DOHH2 (cell line): ENCODE results near the gene MDFIC2.

Experiments
- CTCF ChIP-seq: fragments of 200-600 bp; sonication (generic); IDR thresholded peaks from one replicate; pipeline ENCODE4 v1.5.1; 2014; ENCODE audit warnings: antibody characterized with exemption, mild to moderate bottlenecking, low read depth, low read length; ENCODE audit not compliant: poor library complexity, severe bottlenecking
- EZH2phosphoT487 ChIP-seq: fragments of 200-600 bp; sonication (generic); IDR thresholded peaks from 2 replicates; pipeline ENCODE4 v1.6.1; 2017; ENCODE audit warnings: borderline replicate concordance, mild to moderate bottlenecking, antibody characterized with exemption, low read length, moderate library complexity, mixed read lengths

- TF ChIP-seq CTCF (no peak), EZH2phosphoT487 (no peak)
Observed at GRCh38 chr3:70312336-70312735, at the start of gene MDFIC2.
